IMR-90 (cell line): Measurements from ENCODE around the gene FNBP1L. TPM values are rescaled to one million over a fixed set of nuclear protein-coding genes. Genes with fewer than 3 reads are reported as not detected.

ENCODE experiments used
- ATAC-seq: fragments of 200-7000 bp; cut with Tn5 transposase; 2 replicates; pipeline ENCODE4 v1.9.1; 2020; ENCODE audit warnings: low read depth, mild to moderate bottlenecking, moderate library complexity
- BruUV-seq: library from RNA; stranded (reverse); fragments of 400-500 nt; replicated peaks from 2 replicates; lab custom pipeline; 2021; lab: Mats Ljungman, UMichigan
- CTCF ChIA-PET: fragments of 300-600 bp; formaldehyde crosslinking; extraction: SDS; loops from one replicate; lab custom pipeline; 2021; ENCODE audit warnings: antibody characterized with exemption; lab: Yijun Ruan, JAX
- POLR2A ChIA-PET: fragments of 300-600 bp; sonication (Branson Sonifier 250); formaldehyde crosslinking; loops from one replicate; lab custom pipeline; 2022; ENCODE audit warnings: antibody characterized with exemption; ENCODE audit not compliant: unreplicated experiment; lab: Charles Lee
- DNase-seq: peaks from one replicate; pipeline ENCODE4 v3.0.0; 2013
- H2AFZ ChIP-seq: replicated peaks from 2 replicates; pipeline ENCODE3; 2013; ENCODE audit warnings: low read length, mild to moderate bottlenecking; ENCODE audit not compliant: poor library complexity
- H2AK5ac ChIP-seq: 2 replicates; pipeline ENCODE4 v1.6.1; 2013; ENCODE audit warnings: low read depth, low read length, inconsistent platforms
- H2AK9ac ChIP-seq: replicated peaks from 2 replicates; pipeline ENCODE3; 2013; ENCODE audit warnings: mild to moderate bottlenecking, low read depth, low read length, moderate library complexity; ENCODE audit not compliant: poor library complexity
- H2BK120ac ChIP-seq: 2 replicates; pipeline ENCODE4 v1.6.1; 2013; ENCODE audit warnings: low read depth, low read length, inconsistent platforms
- H2BK15ac ChIP-seq: 3 replicates; pipeline ENCODE4 v1.6.1; 2013; ENCODE audit warnings: low read depth, low read length, inconsistent platforms
- H2BK20ac ChIP-seq: 2 replicates; pipeline ENCODE4 v1.6.1; 2013; ENCODE audit warnings: low read depth, mild to moderate bottlenecking, inconsistent platforms, low read length, moderate library complexity
- H2BK5ac ChIP-seq: 2 replicates; pipeline ENCODE4 v1.6.1; 2013; ENCODE audit warnings: mild to moderate bottlenecking, low read depth, low read length, inconsistent platforms; ENCODE audit not compliant: poor library complexity, severe bottlenecking
- H3K14ac ChIP-seq: replicated peaks from 2 replicates; pipeline ENCODE4 v1.6.1; 2013; ENCODE audit warnings: low read depth, low read length, inconsistent platforms
- H3K18ac ChIP-seq: 2 replicates; pipeline ENCODE4 v1.6.1; 2013; ENCODE audit warnings: low read depth, low read length, control low read depth
- H3K23ac ChIP-seq: 2 replicates; pipeline ENCODE4 v1.6.1; 2013; ENCODE audit warnings: low read depth, low read length, inconsistent platforms
- H3K27ac ChIP-seq: 2 replicates; pipeline ENCODE4 v1.5.1; 2013; ENCODE audit warnings: mild to moderate bottlenecking, control low read depth, low read length; ENCODE audit not compliant: insufficient read depth
- H3K27me3 ChIP-seq: 2 replicates; pipeline ENCODE4 v1.6.1; 2013; ENCODE audit warnings: low read length; ENCODE audit not compliant: control insufficient read depth, insufficient read depth
- H3K36me3 ChIP-seq: 2 replicates; pipeline ENCODE4 v1.6.1; 2013; ENCODE audit warnings: low read length, mixed read lengths; ENCODE audit not compliant: control insufficient read depth, insufficient read depth
- H3K4ac ChIP-seq: 2 replicates; pipeline ENCODE4 v1.6.1; 2013; ENCODE audit warnings: low read depth, low read length, inconsistent platforms
- H3K4me1 ChIP-seq: 2 replicates; pipeline ENCODE4 v1.6.1; 2013; ENCODE audit warnings: low read length, mixed read lengths; ENCODE audit not compliant: control insufficient read depth, insufficient read depth
- H3K4me2 ChIP-seq: 2 replicates; pipeline ENCODE4 v1.6.1; 2013; ENCODE audit warnings: low read depth, mild to moderate bottlenecking, control low read depth, low read length, moderate library complexity
- H3K4me3 ChIP-seq: 2 replicates; pipeline ENCODE4 v1.5.1; 2013; ENCODE audit warnings: low read depth, mild to moderate bottlenecking, control low read depth, low read length, moderate library complexity; ENCODE audit not compliant: insufficient read depth
- H3K56ac ChIP-seq: 2 replicates; pipeline ENCODE4 v1.6.1; 2013; ENCODE audit warnings: low read length, inconsistent platforms; ENCODE audit not compliant: insufficient read depth; ENCODE audit errors: extremely low read depth
- H3K79me1 ChIP-seq, 2 experiments: 2 replicates each; pipeline ENCODE4 v1.6.1; 2013; ENCODE audit warnings: low read length in 2 of 2, inconsistent platforms in 1 of 2, low read depth in 1 of 2
- H3K9ac ChIP-seq: 2 replicates; pipeline ENCODE4 v1.6.1; 2013; ENCODE audit warnings: low read depth, low read length, control low read depth
- H3K9me1 ChIP-seq: 2 replicates; pipeline ENCODE4 v1.6.1; 2013; ENCODE audit warnings: low read length, inconsistent platforms; ENCODE audit not compliant: insufficient read depth
- H3K9me3 ChIP-seq: 2 replicates; pipeline ENCODE4 v1.6.1; 2013; ENCODE audit warnings: low read length; ENCODE audit not compliant: control insufficient read depth, insufficient read depth
- H4K20me1 ChIP-seq: 2 replicates; pipeline ENCODE4 v1.6.1; 2013; ENCODE audit warnings: low read length, inconsistent platforms; ENCODE audit not compliant: insufficient read depth
- H4K5ac ChIP-seq: 2 replicates; pipeline ENCODE4 v1.6.1; 2013; ENCODE audit warnings: mild to moderate bottlenecking, low read depth, low read length, control low read depth
- H4K8ac ChIP-seq, 2 experiments: 2 replicates each; pipeline ENCODE4 v1.6.1; 2013; ENCODE audit warnings: low read depth in 2 of 2, low read length in 2 of 2, control low read depth in 1 of 2, inconsistent platforms in 1 of 2
- H4K91ac ChIP-seq: 2 replicates; pipeline ENCODE4 v1.6.1; 2013; ENCODE audit warnings: low read depth, low read length, inconsistent platforms; ENCODE audit not compliant: insufficient read depth
- BHLHE40 ChIP-seq: fragments of 150-350 bp; IDR thresholded peaks from 2 replicates; pipeline ENCODE4 v1.6.1; 2016; ENCODE audit warnings: mild to moderate bottlenecking, low read depth, low read length
- CEBPB ChIP-seq: IDR thresholded peaks from 2 replicates; pipeline ENCODE4 v1.6.1; 2012; ENCODE audit warnings: low read depth, low read length, improper control_type of control experiment
- CHD1 ChIP-seq: IDR thresholded peaks from 2 replicates; pipeline ENCODE4 v1.6.1; 2012; ENCODE audit warnings: low read depth, low read length, improper control_type of control experiment
- FOS ChIP-seq: fragments of 150-350 bp; IDR thresholded peaks from 2 replicates; pipeline ENCODE4 v1.6.1; 2016; ENCODE audit warnings: low read depth, low read length
- MAFK ChIP-seq: IDR thresholded peaks from 2 replicates; pipeline ENCODE4 v1.6.1; 2012; ENCODE audit warnings: low read depth, low read length, improper control_type of control experiment
- MAZ ChIP-seq: IDR thresholded peaks from 2 replicates; pipeline ENCODE4 v1.6.1; 2012; ENCODE audit warnings: low read depth, mild to moderate bottlenecking, low read length, improper control_type of control experiment, moderate library complexity, borderline replicate concordance
- MXI1 ChIP-seq: IDR thresholded peaks from 2 replicates; pipeline ENCODE4 v1.6.1; 2012; ENCODE audit warnings: low read depth, mild to moderate bottlenecking, low read length, moderate library complexity, borderline replicate concordance
- NFE2L2 ChIP-seq: fragments of 150-350 bp; IDR thresholded peaks from 2 replicates; pipeline ENCODE4 v1.6.1; 2016; ENCODE audit warnings: low read depth, mild to moderate bottlenecking, low read length
- POLR2A ChIP-seq: IDR thresholded peaks from 2 replicates; pipeline ENCODE4 v1.6.1; 2012; ENCODE audit warnings: mild to moderate bottlenecking, low read depth, low read length
- RAD21 ChIP-seq: IDR thresholded peaks from 2 replicates; pipeline ENCODE4 v1.6.1; 2012; ENCODE audit warnings: low read length, improper control_type of control experiment
- RCOR1 ChIP-seq: IDR thresholded peaks from 2 replicates; pipeline ENCODE4 v1.6.1; 2012; ENCODE audit warnings: mild to moderate bottlenecking, low read length, improper control_type of control experiment; ENCODE audit not compliant: insufficient replicate concordance
- RFX5 ChIP-seq: IDR thresholded peaks from 2 replicates; pipeline ENCODE4 v1.8.0; 2012; ENCODE audit warnings: low read depth, mild to moderate bottlenecking, low read length, moderate library complexity
- SMC3 ChIP-seq: fragments of 150-350 bp; IDR thresholded peaks from 2 replicates; pipeline ENCODE4 v1.6.1; 2016; ENCODE audit warnings: low read depth, mild to moderate bottlenecking, antibody characterized with exemption, low read length, moderate library complexity
- USF2 ChIP-seq: fragments of 150-350 bp; IDR thresholded peaks from 2 replicates; pipeline ENCODE4 v1.6.1; 2017; ENCODE audit warnings: mild to moderate bottlenecking, antibody characterized with exemption, low read length, low read depth
- WGBS, 2 experiments: methylation state at CpG; one replicate each; pipeline versions ENCODE4 v1.1.5 to v1.1.7; 2013; ENCODE audit warnings: missing lambda C conversion rate in 2 of 2; ENCODE audit not compliant: insufficient read length in 1 of 2; ENCODE audit errors: extremely low coverage in 2 of 2; 5-methylcytosine and 5-hydroxymethylcytosine counted together
- dilution Hi-C: fragments of 300-500 bp; cut with HindIII; formaldehyde crosslinking; loops from one replicate; pipeline ENCODE4 v1.14.3; 2018; ENCODE audit warnings: low sequenced_read_pairs; ENCODE audit not compliant: unreplicated experiment
- in situ Hi-C: fragments of 300-500 bp; cut with MboI; formaldehyde crosslinking; loops from 3 replicates; pipeline ENCODE4 v1.14.3; 2019; ENCODE audit warnings: low sequenced_read_pairs, inconsistent platforms, mixed read lengths
- intact Hi-C: fragments of 100-400 bp; cut with micrococcal nuclease; formaldehyde crosslinking; loops from 2 replicates; pipeline ENCODE4 v1.10.0; 2022
- polyA plus RNA-seq, 3 experiments: library from polyadenylated mRNA; depleted of rRNA; stranded (reverse); fragments of >200 nt; gene quantifications; 2 replicates each; pipeline ENCODE4 v1.2.3, GENCODE V29; 2012; ENCODE audit warnings: low replicate concordance in 1 of 3
- total RNA-seq: library from RNA; depleted of rRNA; stranded (reverse); fragments of >200 nt; gene quantifications from 2 replicates; pipeline ENCODE4 v1.2.3, GENCODE V29; 2012
- TF ChIP-seq, protein P1 (sequence below): conservative IDR thresholded peaks from 2 replicates; pipeline ENCODE4 v1.5.1; 2012; ENCODE audit warnings: mild to moderate bottlenecking, low read depth, low read length, improper control_type of control experiment
- TF ChIP-seq, protein P2 (sequence below): fragments of 150-350 bp; IDR thresholded peaks from 2 replicates; pipeline ENCODE4 v1.6.1; 2016; ENCODE audit warnings: low read depth, mild to moderate bottlenecking, low read length, moderate library complexity, borderline replicate concordance

FNBP1L gene
- total and polyA plus RNA-seq, 2 of the 4 experiments (the other 2 are of a cell fraction) = 9.3 to 15.2 TPM

GRCh38 chr1:93433407-93433961 is 14.4 kb upstream of the FNBP1L start:
- H3K27ac ChIP-seq = no peak overlapping the region
- ChIA-PET POLR2A (interaction anchor here (0.5 kb wide), 1 partner anchor 414 kb away, joined by 6 read pairs; no protein-coding TSS in a partner anchor), CTCF (no interaction called here)
- no peaks in the 10 kb centered on the region for H4K20me1 ChIP-seq
- no peak overlapping the region for H3K4me2 ChIP-seq
- no peak for DNase-seq
- H3K9me3 ChIP-seq = peaks cover 2% of the 10 kb centered on the region; the same call in 1 of the 2 replicates
- in situ Hi-C loops (no loop called here), dilution Hi-C loops (no loop called here), intact Hi-C loops (no loop called here)
- no peak for ATAC-seq
- H3K9ac ChIP-seq = no peak overlapping the region
- H2BK15ac ChIP-seq = no peak overlapping the region
- no peak overlapping the region for H3K14ac ChIP-seq
- H3K36me3 ChIP-seq = no peaks in the 10 kb centered on the region
- H2AK9ac ChIP-seq = no peak overlapping the region
- no peaks in the 10 kb centered on the region for H3K4me1 ChIP-seq
- no peak overlapping the region for H3K56ac ChIP-seq
- H3K18ac ChIP-seq = no peak overlapping the region
- peaks cover 22% of the 10 kb centered on the region for H3K27me3 ChIP-seq
- no peak overlapping the region for H4K91ac ChIP-seq
- H2BK120ac ChIP-seq = no peak overlapping the region
- H3K9me1 ChIP-seq = no peaks in the 10 kb centered on the region
- H2BK20ac ChIP-seq = no peak overlapping the region
- no peak overlapping the region for H3K23ac ChIP-seq
- no peak overlapping the region for H3K4ac ChIP-seq
- no peak overlapping the region for H3K4me3 ChIP-seq
- no TSS peak for BruUV-seq
- H2AFZ ChIP-seq = no peak overlapping the region
- no CpG with 5 or more reads among the region's 5 CpGs for WGBS, 2 experiments
- no peak overlapping the region for H4K5ac ChIP-seq
- no peaks in the 10 kb centered on the region for H3K79me1 ChIP-seq
- H2AK5ac ChIP-seq = no peak overlapping the region
- H4K8ac ChIP-seq = no peak overlapping the region
- no peak overlapping the region for H2BK5ac ChIP-seq
- no peak for TF ChIP-seq USF2
- no peak for TF ChIP-seq MAFK
- TF ChIP-seq RAD21 = no peak
- TF ChIP-seq SMC3 = no peak
- TF ChIP-seq CHD1 = no peak
- no peak for TF ChIP-seq MAZ
- no peak for TF ChIP-seq RCOR1
- no peak for TF ChIP-seq BHLHE40
- no peak for TF ChIP-seq POLR2A
- TF ChIP-seq, protein P1, sequence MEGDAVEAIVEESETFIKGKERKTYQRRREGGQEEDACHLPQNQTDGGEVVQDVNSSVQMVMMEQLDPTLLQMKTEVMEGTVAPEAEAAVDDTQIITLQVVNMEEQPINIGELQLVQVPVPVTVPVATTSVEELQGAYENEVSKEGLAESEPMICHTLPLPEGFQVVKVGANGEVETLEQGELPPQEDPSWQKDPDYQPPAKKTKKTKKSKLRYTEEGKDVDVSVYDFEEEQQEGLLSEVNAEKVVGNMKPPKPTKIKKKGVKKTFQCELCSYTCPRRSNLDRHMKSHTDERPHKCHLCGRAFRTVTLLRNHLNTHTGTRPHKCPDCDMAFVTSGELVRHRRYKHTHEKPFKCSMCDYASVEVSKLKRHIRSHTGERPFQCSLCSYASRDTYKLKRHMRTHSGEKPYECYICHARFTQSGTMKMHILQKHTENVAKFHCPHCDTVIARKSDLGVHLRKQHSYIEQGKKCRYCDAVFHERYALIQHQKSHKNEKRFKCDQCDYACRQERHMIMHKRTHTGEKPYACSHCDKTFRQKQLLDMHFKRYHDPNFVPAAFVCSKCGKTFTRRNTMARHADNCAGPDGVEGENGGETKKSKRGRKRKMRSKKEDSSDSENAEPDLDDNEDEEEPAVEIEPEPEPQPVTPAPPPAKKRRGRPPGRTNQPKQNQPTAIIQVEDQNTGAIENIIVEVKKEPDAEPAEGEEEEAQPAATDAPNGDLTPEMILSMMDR = no peak
- no peak for TF ChIP-seq NFE2L2
- no peak for TF ChIP-seq FOS
- TF ChIP-seq, protein P2, sequence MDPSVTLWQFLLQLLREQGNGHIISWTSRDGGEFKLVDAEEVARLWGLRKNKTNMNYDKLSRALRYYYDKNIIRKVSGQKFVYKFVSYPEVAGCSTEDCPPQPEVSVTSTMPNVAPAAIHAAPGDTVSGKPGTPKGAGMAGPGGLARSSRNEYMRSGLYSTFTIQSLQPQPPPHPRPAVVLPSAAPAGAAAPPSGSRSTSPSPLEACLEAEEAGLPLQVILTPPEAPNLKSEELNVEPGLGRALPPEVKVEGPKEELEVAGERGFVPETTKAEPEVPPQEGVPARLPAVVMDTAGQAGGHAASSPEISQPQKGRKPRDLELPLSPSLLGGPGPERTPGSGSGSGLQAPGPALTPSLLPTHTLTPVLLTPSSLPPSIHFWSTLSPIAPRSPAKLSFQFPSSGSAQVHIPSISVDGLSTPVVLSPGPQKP = no peak
- no peak for TF ChIP-seq CEBPB
- TF ChIP-seq RFX5 = no peak
- no peak for TF ChIP-seq MXI1
